Small intestine (tissue), 7 donors: ENCODE results near the gene IDH3B. TPM values are rescaled to one million over a fixed set of nuclear protein-coding genes. Genes with fewer than 3 reads are reported as not detected.
A peak's percentile ranks its signal among the peaks of the same experiment; 100 is the strongest.

Experiments
- DNase-seq, 2 donors: peaks; one replicate each; pipeline versions ENCODE4 v3.0.0 to v3.0.0-alpha.2; 2013
- FAIRE-seq: peaks from 2 replicates; lab custom pipeline; 2012; peaks lifted over from hg19 to GRCh38; lab: Jason Lieb, UNC
- H3K27ac ChIP-seq, 3 donors: one replicate each; pipeline ENCODE4 v1.5.1; 2013; ENCODE audit warnings: low read length in 2 of 3, mild to moderate bottlenecking in 2 of 3, control low read depth in 1 of 3, inconsistent platforms in 1 of 3, low read depth in 1 of 3, moderate library complexity in 1 of 3
- H3K27me3 ChIP-seq, 3 donors: one replicate each; pipeline ENCODE4 v1.6.1; 2013; ENCODE audit warnings: low read length in 3 of 3, inconsistent platforms in 1 of 3; ENCODE audit not compliant: control insufficient read depth in 3 of 3, insufficient read depth in 3 of 3
- H3K36me3 ChIP-seq, 3 donors: one replicate each; pipeline ENCODE4 v1.6.1; 2013; ENCODE audit warnings: low read length in 3 of 3, inconsistent platforms in 1 of 3, low read depth in 1 of 3, mild to moderate bottlenecking in 1 of 3, moderate library complexity in 1 of 3; ENCODE audit not compliant: control insufficient read depth in 3 of 3, insufficient read depth in 2 of 3
- H3K4me1 ChIP-seq, 3 donors: one replicate each; pipeline ENCODE4 v1.6.1; 2013; ENCODE audit warnings: low read length in 2 of 3, inconsistent platforms in 1 of 3, low read depth in 1 of 3, mild to moderate bottlenecking in 1 of 3, moderate library complexity in 1 of 3; ENCODE audit not compliant: control insufficient read depth in 3 of 3, insufficient read depth in 2 of 3
- H3K4me3 ChIP-seq, 3 donors: one replicate each; pipeline ENCODE4 v1.5.1; 2013; ENCODE audit warnings: low read length in 3 of 3, control low read depth in 1 of 3, inconsistent platforms in 1 of 3, low read depth in 1 of 3, mild to moderate bottlenecking in 1 of 3, moderate library complexity in 1 of 3
- H3K9me3 ChIP-seq, 2 donors: one replicate each; pipeline ENCODE4 v1.6.1; 2013; ENCODE audit warnings: low read depth in 1 of 2, low read length in 1 of 2; ENCODE audit not compliant: control insufficient read depth in 2 of 2, insufficient read depth in 1 of 2
- WGBS, 3 donors: extraction: QIAGEN DNeasy Blood & Tissue Kit; methylation state at CpG; one replicate each; pipeline ENCODE4 v1.1.7; 2013; 5-methylcytosine and 5-hydroxymethylcytosine counted together
- polyA plus RNA-seq, 4 donors: library from polyadenylated mRNA; stranded (reverse) in 3 of 4; unstranded in 1 of 4; fragments of 200-250 nt in 3 of 4; fragments of 120-200 nt in 1 of 4; gene quantifications; one replicate each; pipeline versions ENCODE4 v1.2.1 to v1.2.3, GENCODE V29; 2013
- donor health status: healthy with polysubstance abuse.
- donor health status: control.
- donor health status: control.
- donor health status: Bipolar disorder and iron deficiency.
- donor health status: healthy.

Gene IDH3B
- polyA plus RNA-seq, 4 donors, result 116 to 142 (median 129) TPM

DNA sequence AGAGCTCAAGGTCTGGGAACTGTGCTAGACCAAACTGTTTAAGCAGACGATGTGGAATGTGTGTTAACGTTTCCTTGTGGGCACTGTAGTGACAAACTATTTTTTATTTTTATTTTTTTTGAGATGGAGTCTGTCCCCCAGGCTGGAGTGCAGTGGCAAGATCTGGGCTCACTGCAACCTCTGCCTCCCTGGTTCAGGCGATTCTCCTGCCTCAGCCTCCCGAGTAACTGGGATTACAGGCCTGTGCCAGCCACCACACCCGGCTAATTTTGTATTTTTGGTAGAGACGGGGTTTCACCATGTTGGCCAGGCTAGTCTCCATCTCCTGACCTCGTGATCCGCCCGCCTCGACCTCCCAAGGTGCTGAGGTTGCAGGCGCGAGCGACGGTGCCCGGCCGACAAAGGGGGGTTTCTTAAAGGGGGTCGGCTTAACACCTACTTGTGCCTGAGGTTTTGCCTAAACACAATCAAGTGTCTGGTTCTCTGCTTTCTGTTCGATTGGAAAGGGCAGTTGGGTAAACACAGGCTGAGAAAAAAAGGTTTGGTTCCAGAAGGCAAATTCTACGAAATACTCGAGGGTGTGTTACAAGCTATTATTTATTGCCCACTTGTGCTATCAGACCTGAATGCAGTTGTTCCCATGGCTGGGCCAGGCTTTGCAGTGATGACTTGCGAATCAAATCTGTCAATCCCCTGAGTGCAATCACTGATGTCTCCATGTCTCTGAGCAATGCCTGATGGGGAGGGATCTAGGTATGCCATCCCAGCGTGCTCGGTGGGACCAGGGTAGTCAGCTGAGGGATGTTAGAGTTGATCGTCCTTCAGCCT lies 10.2 kb downstream of the IDH3B start:
- FAIRE-seq, result no peak

GRCh38 chr20:2652724-2653555 lies 11.1 kb downstream of the IDH3B start:
- Histone ChIP-seq H3K4me1 (peaks cover 0 to 10% (median 0%) of the 10 kb centered on the region in 3 donors), H3K27ac (peak overlapping the region; percentile 3 to 72 (median 56)), H3K27me3 (no peaks in the 10 kb centered on the region), H3K36me3 (peaks cover 6 to 43% (median 17%) of the 10 kb centered on the region in 3 donors), H3K9me3 (no peaks in the 10 kb centered on the region), H3K4me3 (peak overlapping the region; percentile 69 to 95 (median 72))
- 0 to 1% (median 0%) methylated on average over 55 to 56 of the region's 56 CpGs for WGBS, 3 donors
- DNase-seq (peak; percentile 47 to 56), FAIRE-seq (no peak)

More for the DNA sequence above, 10.2 kb downstream of the IDH3B start:
- Histone ChIP-seq H3K4me1 (peaks cover 0 to 10% (median 0%) of the 10 kb centered on the region in 3 donors), H3K27ac (peak overlapping the region in 1 of 3 donors; percentile 72), H3K36me3 (peaks cover 11 to 51% (median 17%) of the 10 kb centered on the region in 3 donors), H3K9me3 (no peaks in the 10 kb centered on the region), H3K27me3 (no peaks in the 10 kb centered on the region), H3K4me3 (peak overlapping the region; percentile 69 to 95 (median 72))
- 11 to 21% (median 16%) methylated on average over 24 of the region's 24 CpGs for WGBS, 3 donors
- DNase-seq, result no peak

DNA sequence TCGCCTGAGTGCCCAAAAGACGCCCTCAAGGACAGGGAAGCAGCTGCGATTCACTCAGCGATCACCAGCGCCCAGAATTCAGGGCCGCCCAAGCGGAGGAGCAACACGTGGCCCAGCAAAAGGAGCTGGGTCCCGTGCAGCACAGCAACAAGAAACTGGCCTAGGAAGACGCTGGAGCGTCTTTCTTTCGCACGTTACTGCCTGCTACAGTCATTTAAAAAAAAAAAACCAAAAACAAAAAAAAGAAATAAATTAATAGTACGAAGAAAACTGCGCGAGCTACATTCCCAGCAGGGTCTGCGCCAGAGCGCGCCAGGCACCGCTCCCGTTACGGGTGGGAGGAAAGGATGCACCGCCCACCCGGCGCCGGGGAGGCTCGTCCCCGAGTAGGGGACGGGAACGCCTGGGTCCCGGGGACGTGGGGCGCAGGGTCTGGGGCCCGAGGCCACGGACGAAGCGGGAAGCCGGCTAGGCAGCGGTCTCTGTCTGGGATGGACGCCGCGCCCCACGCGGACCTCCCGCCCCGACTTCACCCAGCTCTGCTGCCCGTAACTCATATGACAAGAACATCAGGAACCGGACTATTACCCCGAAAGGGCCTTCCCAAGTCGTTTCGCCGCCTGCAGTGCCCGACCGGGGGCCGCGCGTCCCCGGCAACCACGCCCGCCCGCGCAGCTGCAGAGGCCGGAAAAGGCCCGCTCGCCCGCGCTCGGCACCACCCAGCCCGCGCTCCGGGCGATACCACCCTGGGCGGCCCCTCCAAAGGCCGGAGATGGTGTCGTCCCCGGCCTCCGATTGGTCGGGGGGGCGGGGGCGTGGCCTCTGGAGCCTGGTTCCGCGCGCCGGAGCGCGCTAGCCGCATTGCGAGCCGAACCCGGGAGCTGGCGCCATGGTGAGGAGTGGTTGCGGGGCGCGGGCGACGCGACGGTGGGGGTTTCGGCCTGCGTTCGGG lies 12.0 kb downstream of the IDH3B start, which contains the start of gene NOP56:
Gene NOP56 (plus strand): TSS at position 861 of the 952 bp plus-strand sequence. CDS start 29 bp downstream, at position 890.
- Histone ChIP-seq H3K4me1 (peaks cover 0 to 10% (median 0%) of the 10 kb centered on the region in 3 donors), H3K36me3 (peaks cover 3 to 39% (median 13%) of the 10 kb centered on the region in 3 donors), H3K9me3 (no peaks in the 10 kb centered on the region), H3K27me3 (no peaks in the 10 kb centered on the region), H3K27ac (peak within 1 kb of the TSS; percentile 75 to 97 (median 87)), H3K4me3 (peak within 1 kb of the TSS; percentile 69 to 95 (median 72))
- FAIRE-seq (no peak), DNase-seq (peak; percentile 93 to 98)
- 0 to 1% (median 0%) methylated on average over 66 to 101 of the region's 101 CpGs for WGBS, 3 donors

DNA sequence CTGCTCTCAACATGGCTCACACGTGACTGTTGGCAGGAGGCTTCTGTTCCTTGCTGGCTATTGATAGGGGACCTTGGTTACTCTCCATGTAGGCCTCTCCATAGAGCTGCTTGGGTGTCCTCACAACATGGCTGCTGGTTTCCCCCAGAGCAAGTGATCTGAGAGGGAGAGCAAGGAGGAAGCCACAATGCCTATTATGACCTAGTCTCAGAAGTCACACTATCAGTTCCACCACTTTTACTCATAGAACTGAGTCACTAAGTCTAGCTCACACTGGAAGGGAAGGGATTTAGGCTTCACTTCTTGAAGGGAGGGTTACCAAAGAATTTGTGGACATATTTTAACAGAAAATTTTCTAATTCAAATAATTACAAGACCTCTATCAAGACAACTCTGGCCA lies 20.3 kb downstream of the IDH3B start:
- H3K27me3 ChIP-seq, result no peaks in the 10 kb centered on the region
- no peak for FAIRE-seq
- H3K9me3 ChIP-seq, result peaks cover 0 to 3% of the 10 kb centered on the region in 2 donors
- no peak overlapping the region for H3K27ac ChIP-seq
- no peaks in the 10 kb centered on the region for H3K4me1 ChIP-seq
- WGBS, 3 donors, result 92 to 100% (median 94%) methylated on average over 1 of the region's 1 CpG
- no peak for DNase-seq
- no peak overlapping the region for H3K4me3 ChIP-seq
- peaks cover 0 to 6% (median 0%) of the 10 kb centered on the region in 3 donors for H3K36me3 ChIP-seq

DNA sequence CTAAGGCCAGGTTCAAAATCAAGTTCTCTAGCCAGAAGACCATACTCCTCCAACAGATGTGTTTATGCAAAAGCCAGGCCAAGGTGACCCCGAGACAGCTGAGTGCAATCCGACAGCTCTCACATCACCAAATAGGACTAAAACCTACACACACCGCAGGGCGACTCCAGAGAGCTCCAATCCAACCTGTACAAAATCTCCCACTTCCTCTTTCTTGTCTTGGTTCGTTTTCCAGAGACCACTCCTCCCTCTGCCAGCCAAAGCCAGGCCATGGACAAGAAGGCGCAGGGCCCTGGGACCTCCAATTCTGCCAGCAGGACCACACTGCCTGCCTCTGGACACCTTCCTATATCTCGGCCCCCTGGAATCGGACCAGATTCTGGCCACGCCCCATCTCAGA lies 23.1 kb downstream of the IDH3B start:
- Histone ChIP-seq H3K9me3 (peaks cover 0 to 3% of the 10 kb centered on the region in 2 donors), H3K27ac (no peak overlapping the region), H3K4me3 (no peak overlapping the region), H3K4me1 (no peaks in the 10 kb centered on the region), H3K27me3 (no peaks in the 10 kb centered on the region), H3K36me3 (peaks cover 0 to 6% (median 0%) of the 10 kb centered on the region in 3 donors)
- no peak for DNase-seq
- 82 to 91% (median 86%) methylated on average over 9 of the region's 9 CpGs for WGBS, 3 donors
- FAIRE-seq, result no peak

- no peak for DNase-seq
- Histone ChIP-seq H3K36me3 (peaks cover 0 to 6% (median 0%) of the 10 kb centered on the region in 3 donors), H3K4me1 (no peaks in the 10 kb centered on the region), H3K27me3 (no peaks in the 10 kb centered on the region), H3K27ac (no peak overlapping the region), H3K9me3 (peaks cover 0 to 3% of the 10 kb centered on the region in 2 donors), H3K4me3 (no peak overlapping the region)
- 52 to 67% (median 57%) methylated on average over 1 of the region's 1 CpG for WGBS, 3 donors
- no peak for FAIRE-seq
These were observed 23.8 kb downstream of the IDH3B start for GRCh38 chr20:2640260-2640659.

- no peaks in the 10 kb centered on the region for H3K4me1 ChIP-seq
- H3K4me3 ChIP-seq, result no peak overlapping the region
- WGBS, 3 donors, result 77 to 84% (median 80%) methylated on average over 6 of the region's 6 CpGs
- peaks cover 0 to 2% (median 0%) of the 10 kb centered on the region in 3 donors for H3K27me3 ChIP-seq
- FAIRE-seq (no peak), DNase-seq (no peak)
- H3K27ac ChIP-seq, result no peak overlapping the region
- H3K36me3 ChIP-seq, result peaks cover 0 to 3% (median 0%) of the 10 kb centered on the region in 3 donors
- peaks cover 0 to 3% of the 10 kb centered on the region in 2 donors for H3K9me3 ChIP-seq
These were observed 26.8 kb downstream of the IDH3B start for GRCh38 chr20:2637246-2637645.
